ENCODE data around the gene M1AP. TPM values are rescaled to one million over a fixed set of nuclear protein-coding genes. Genes with fewer than 3 reads are reported as not detected.
"Not testable (repeated sequence)": the region's sequence is repeated elsewhere in the genome, so short reads cannot be mapped to it uniquely, and the experiment has no call there.

Gene M1AP
- total RNA-seq, 1 experiment from 2014 or later = 0.11 TPM

DNA sequence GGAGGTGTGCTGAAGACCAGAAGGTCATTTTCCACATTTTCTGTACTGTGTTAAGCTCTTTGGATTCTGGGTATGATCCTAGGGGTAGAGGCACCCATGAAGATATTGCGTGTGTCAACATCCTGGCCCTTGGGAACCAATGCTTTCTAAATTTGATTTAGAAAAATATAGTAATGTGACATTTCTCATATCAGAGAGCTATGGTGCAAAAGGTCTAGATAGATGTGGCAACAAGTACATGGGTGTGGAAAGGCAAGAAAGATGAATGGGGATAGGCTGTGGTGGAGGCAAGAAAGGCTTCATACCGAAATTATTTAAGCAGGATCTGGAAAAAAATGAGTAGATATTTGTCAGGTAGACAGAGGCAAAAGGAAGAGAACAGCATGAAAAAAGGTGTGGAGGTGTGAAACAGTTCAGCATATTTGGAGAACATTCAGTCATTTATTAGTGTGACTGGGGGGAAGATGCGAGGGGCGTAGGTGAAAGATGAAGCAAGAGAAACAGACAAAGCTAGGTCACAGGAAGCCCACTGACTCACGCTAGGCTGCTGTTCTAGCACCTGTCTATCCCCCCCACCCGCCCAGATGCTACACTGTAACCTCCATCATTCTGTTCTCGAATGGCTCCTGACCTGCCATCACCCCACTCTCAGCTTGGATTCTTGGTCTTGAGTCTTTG, 81.9 kb downstream of the M1AP start:
- no peak overlapping the region for H3K4me2 ChIP-seq (ENCODE audit: low read depth, low read length, poor library complexity, severe bottlenecking)
- no peak overlapping the region for H2AFZ ChIP-seq (ENCODE audit: low read length)
- H3K4me3 ChIP-seq (ENCODE audit: low read length) = no peak overlapping the region
- no peak overlapping the region for H3K27ac ChIP-seq (ENCODE audit: low read length)
- H4K20me1 ChIP-seq (ENCODE audit: insufficient read depth, low read depth, low read length) = no peaks in the 10 kb centered on the region
- no peaks in the 10 kb centered on the region for H3K36me3 ChIP-seq (ENCODE audit: insufficient read depth, low read length)
- H3K79me2 ChIP-seq (ENCODE audit: low read length) = no peaks in the 10 kb centered on the region
- DNase-seq = no peak
- peaks cover 5% of the 10 kb centered on the region for H3K4me1 ChIP-seq (ENCODE audit: low read length)
- no peaks in the 10 kb centered on the region for H3K9me2 ChIP-seq (replicated peaks; ENCODE audit: insufficient read depth, low read length)
- H3K9ac ChIP-seq (ENCODE audit: low read length) = no peak overlapping the region
- H3K9me3 ChIP-seq (ENCODE audit: low read length) = no peaks in the 10 kb centered on the region
- no peaks in the 10 kb centered on the region for H3K27me3 ChIP-seq (ENCODE audit: low read length)

DNA sequence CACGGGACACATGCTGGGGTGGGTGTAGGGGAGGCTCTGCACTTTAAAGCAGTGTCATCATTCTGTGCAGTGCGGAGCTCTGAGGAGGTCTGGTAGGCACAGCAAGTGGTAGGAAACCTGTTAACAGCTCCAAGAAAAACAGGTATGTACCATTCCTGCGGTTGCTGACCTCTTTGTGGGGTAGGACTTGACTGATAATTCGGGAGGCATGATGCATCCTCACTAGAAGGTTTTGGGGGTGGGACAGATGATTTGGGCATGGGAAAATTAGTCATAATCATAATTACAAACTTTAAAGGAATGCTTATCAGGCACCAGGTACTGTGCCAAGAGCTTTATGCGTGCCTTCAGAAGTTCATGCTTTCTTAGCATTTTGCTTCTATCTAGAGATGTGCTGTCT, 83.9 kb downstream of the M1AP start:
- H3K79me2 ChIP-seq (ENCODE audit: low read length) = no peaks in the 10 kb centered on the region
- no peak for DNase-seq
- no peaks in the 10 kb centered on the region for H3K9me3 ChIP-seq (ENCODE audit: low read length)
- H3K27me3 ChIP-seq (ENCODE audit: low read length) = no peaks in the 10 kb centered on the region
- H4K20me1 ChIP-seq (ENCODE audit: insufficient read depth, low read depth, low read length) = no peaks in the 10 kb centered on the region
- no peaks in the 10 kb centered on the region for H3K4me1 ChIP-seq (ENCODE audit: low read length)
- no peaks in the 10 kb centered on the region for H3K9me2 ChIP-seq (replicated peaks; ENCODE audit: insufficient read depth, low read length)
- H3K4me2 ChIP-seq (ENCODE audit: low read depth, low read length, poor library complexity, severe bottlenecking) = no peak overlapping the region
- no peak overlapping the region for H3K27ac ChIP-seq (ENCODE audit: low read length)
- H3K36me3 ChIP-seq (ENCODE audit: insufficient read depth, low read length) = no peaks in the 10 kb centered on the region
- no peak overlapping the region for H3K4me3 ChIP-seq (ENCODE audit: low read length)
- no peak overlapping the region for H2AFZ ChIP-seq (ENCODE audit: low read length)
- no peak overlapping the region for H3K9ac ChIP-seq (ENCODE audit: low read length)

DNA sequence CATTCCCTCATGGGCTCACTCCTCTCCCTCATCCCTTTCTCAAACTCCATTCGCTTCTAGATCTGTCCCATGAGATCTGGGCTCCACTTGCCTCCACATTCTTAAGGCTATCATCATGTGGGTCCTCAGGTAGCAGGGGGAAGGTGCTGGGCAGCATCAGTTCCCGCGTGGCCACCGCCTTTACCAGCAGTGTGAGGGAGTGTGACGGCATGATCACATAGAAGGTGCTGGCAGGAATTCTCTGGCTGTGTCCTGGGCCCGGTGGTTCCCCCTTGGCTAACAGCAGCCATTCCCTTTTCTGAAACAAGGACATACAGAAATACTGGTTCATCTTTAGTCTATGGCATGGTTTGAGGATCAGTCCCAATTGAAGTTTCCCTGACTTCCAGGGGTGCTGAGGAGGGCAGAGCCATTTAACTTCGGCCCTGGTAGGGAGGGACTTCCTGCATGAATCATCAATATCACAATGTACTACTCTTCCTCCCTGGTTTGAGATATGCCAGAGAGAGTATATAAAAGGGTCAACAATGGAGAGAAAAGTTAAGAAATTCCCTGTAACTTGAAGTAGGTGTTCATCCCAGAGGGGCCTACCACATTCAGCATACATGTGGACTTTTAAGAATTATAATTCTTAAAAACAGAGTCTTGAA, 85.9 kb downstream of the M1AP start:
- Histone ChIP-seq H3K4me2 (ENCODE audit: low read depth, low read length, poor library complexity, severe bottlenecking) (no peak overlapping the region), H3K27me3 (ENCODE audit: low read length) (no peaks in the 10 kb centered on the region), H2AFZ (ENCODE audit: low read length) (no peak overlapping the region), H3K4me3 (ENCODE audit: low read length) (no peak overlapping the region), H3K36me3 (ENCODE audit: insufficient read depth, low read length) (no peaks in the 10 kb centered on the region), H3K9me3 (ENCODE audit: low read length) (no peaks in the 10 kb centered on the region), H3K79me2 (ENCODE audit: low read length) (no peaks in the 10 kb centered on the region), H3K9me2 (replicated peaks; ENCODE audit: insufficient read depth, low read length) (no peaks in the 10 kb centered on the region), H4K20me1 (ENCODE audit: insufficient read depth, low read depth, low read length) (no peaks in the 10 kb centered on the region), H3K9ac (ENCODE audit: low read length) (no peak overlapping the region), H3K4me1 (ENCODE audit: low read length) (no peaks in the 10 kb centered on the region), H3K27ac (ENCODE audit: low read length) (no peak overlapping the region)
- DNase-seq = no peak

DNA sequence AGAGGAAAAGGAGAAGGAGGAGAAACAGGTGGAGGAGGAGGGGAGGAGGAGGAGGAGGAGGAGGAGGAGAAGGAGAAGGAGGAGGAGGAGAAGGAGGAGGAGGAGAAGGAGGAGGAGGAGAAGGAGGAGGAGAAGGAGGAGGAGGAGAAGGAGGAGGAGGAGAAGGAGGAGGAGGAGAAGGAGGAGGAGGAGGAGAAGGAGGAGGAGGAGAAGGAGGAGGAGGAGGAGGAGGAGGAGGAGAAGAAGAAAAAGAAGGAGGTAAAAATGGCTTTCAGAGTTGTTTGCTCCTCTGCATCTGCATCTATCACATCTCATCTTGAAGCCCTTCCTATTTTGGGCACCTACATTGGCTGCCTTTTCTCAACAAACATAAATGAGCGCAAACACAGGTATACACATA, 87.1 kb downstream of the M1AP start:
- H3K36me3 ChIP-seq (ENCODE audit: insufficient read depth, low read length); H3K9me2 ChIP-seq (replicated peaks; ENCODE audit: insufficient read depth, low read length); H3K27ac ChIP-seq (ENCODE audit: low read length); H3K27me3 ChIP-seq (ENCODE audit: low read length); H3K79me2 ChIP-seq (ENCODE audit: low read length); H3K9ac ChIP-seq (ENCODE audit: low read length); H4K20me1 ChIP-seq (ENCODE audit: insufficient read depth, low read depth, low read length); H2AFZ ChIP-seq (ENCODE audit: low read length); H3K9me3 ChIP-seq (ENCODE audit: low read length); H3K4me3 ChIP-seq (ENCODE audit: low read length); H3K4me2 ChIP-seq (ENCODE audit: low read depth, low read length, poor library complexity, severe bottlenecking); DNase-seq; H3K4me1 ChIP-seq (ENCODE audit: low read length): not testable (repeated sequence)

DNA sequence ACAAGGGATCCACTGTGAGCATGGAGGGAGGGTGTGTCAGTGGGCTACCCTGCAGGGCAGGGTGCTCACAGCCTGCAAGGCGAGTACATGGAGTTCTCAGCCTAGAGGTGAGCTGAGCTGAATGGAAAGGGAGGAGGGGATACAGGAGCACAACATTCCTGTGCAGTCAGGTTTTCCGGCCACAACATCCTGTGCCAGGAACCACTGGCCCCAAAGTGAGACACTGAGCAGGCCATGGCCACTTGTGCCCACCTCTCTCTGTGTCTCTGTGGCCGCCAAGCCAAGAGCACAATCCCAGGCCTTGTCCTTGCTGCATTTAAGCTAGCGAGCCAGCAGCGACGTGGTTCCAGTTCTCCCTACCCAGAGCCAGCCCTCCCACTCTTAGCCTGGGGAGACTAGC, 87.5 kb downstream of the M1AP start:
- 0 out of 2 replicates have a peak, but pooled peaks cover 4% of the 10 kb centered on the region for H3K36me3 ChIP-seq (ENCODE audit: insufficient read depth, low read length)
- H3K9me3 ChIP-seq (ENCODE audit: low read length) = no peaks in the 10 kb centered on the region
- no peak overlapping the region for H3K4me2 ChIP-seq (ENCODE audit: low read depth, low read length, poor library complexity, severe bottlenecking)
- H3K27me3 ChIP-seq (ENCODE audit: low read length) = no peaks in the 10 kb centered on the region
- no peaks in the 10 kb centered on the region for H3K9me2 ChIP-seq (replicated peaks; ENCODE audit: insufficient read depth, low read length)
- no peak overlapping the region for H3K4me3 ChIP-seq (ENCODE audit: low read length)
- no peak overlapping the region for H3K9ac ChIP-seq (ENCODE audit: low read length)
- no peak for DNase-seq
- H3K4me1 ChIP-seq (ENCODE audit: low read length) = peaks cover 1% of the 10 kb centered on the region
- H3K27ac ChIP-seq (ENCODE audit: low read length) = no peak overlapping the region
- H2AFZ ChIP-seq (ENCODE audit: low read length) = no peak overlapping the region
- no peaks in the 10 kb centered on the region for H3K79me2 ChIP-seq (ENCODE audit: low read length)
- peaks cover 9% of the 10 kb centered on the region; the same call in 1 of the 2 replicates for H4K20me1 ChIP-seq (ENCODE audit: insufficient read depth, low read depth, low read length)

DNA sequence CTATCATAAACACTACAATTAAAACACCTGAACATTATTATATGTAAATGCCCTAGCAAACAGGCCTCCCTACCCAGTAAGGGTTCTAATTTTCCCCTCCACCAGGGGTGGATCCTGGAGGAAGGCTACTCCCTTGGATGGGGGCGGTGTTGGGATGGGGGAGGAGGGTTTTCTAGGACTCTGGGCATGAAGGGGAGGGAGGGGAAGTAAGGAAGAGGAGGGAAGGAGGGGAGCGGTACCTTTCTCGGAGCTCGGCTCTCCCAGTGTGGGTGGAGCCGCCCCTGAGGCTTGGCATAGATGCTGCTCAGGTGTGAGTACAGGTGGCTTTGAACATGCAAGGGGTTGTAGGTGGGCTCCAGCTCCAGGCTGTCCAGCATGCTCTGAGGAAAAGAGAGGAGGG, 88.2 kb downstream of the M1AP start:
- Histone ChIP-seq H3K9ac (ENCODE audit: low read length) (no peak overlapping the region), H3K9me2 (replicated peaks; ENCODE audit: insufficient read depth, low read length) (no peaks in the 10 kb centered on the region), H3K79me2 (ENCODE audit: low read length) (no peaks in the 10 kb centered on the region), H3K4me2 (ENCODE audit: low read depth, low read length, poor library complexity, severe bottlenecking) (no peak overlapping the region), H3K27me3 (ENCODE audit: low read length) (no peaks in the 10 kb centered on the region), H4K20me1 (ENCODE audit: insufficient read depth, low read depth, low read length) (peaks cover 14% of the 10 kb centered on the region; the same call in 1 of the 2 replicates), H3K36me3 (ENCODE audit: insufficient read depth, low read length) (0 out of 2 replicates have a peak, but pooled peaks cover 4% of the 10 kb centered on the region), H3K4me3 (ENCODE audit: low read length) (no peak overlapping the region), H3K4me1 (ENCODE audit: low read length) (peaks cover 7% of the 10 kb centered on the region), H2AFZ (ENCODE audit: low read length) (no peak overlapping the region), H3K27ac (ENCODE audit: low read length) (no peak overlapping the region), H3K9me3 (ENCODE audit: low read length) (no peaks in the 10 kb centered on the region)
- no peak for DNase-seq

DNA sequence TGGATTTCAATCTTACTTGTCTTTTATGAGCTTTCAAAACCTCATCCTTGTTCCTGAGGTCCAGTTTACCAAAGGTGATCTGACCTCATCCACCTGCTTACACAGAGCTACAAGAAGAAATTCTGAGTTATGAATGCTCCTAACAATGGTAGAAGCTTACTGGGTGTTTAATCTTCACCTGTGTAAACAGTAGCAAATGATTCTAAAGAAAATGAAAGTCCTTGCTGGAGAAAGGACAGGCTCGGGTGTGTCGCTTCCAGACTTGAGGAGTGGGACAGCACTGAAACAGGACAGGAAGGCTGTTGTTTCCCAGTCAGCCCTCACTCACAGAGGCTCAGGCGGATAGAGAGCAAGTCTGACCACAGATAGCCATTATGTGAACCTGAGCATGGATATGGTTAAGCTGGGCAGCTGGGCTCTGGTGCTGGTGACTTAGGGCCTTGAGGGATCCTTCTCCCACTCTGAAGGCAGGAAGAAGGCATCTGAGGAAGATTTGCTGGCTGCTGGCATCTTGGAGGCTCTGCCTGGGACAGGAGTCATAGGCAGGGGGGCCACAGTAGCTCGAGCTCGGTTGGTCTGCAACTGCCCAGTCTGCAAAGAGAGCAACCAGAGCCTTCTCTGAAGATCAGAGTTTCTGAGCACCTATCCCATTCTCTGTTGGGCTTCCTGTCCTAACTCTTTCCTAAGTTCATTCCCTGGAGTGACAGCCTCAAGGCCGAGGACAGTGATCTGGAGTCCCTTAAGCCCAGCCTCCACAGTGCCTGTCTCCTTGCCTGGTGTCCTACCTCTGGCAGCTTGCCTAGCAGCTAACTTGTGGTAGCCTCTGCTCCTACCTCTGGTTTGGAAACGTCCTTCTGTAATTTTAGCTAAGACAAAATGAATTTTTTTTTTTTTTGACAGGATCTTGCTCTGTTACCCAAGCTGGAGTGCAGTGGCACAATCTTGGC, 89.6 kb downstream of the M1AP start:
- H3K9me3 ChIP-seq (ENCODE audit: low read length) = no peaks in the 10 kb centered on the region
- 0 out of 2 replicates have a peak, but pooled peaks cover 4% of the 10 kb centered on the region for H3K36me3 ChIP-seq (ENCODE audit: insufficient read depth, low read length)
- no peak overlapping the region for H3K4me2 ChIP-seq (ENCODE audit: low read depth, low read length, poor library complexity, severe bottlenecking)
- peaks cover 13% of the 10 kb centered on the region for H3K4me1 ChIP-seq (ENCODE audit: low read length)
- no peak for DNase-seq
- H3K9me2 ChIP-seq (replicated peaks; ENCODE audit: insufficient read depth, low read length) = no peaks in the 10 kb centered on the region
- no peak overlapping the region for H3K9ac ChIP-seq (ENCODE audit: low read length)
- H3K4me3 ChIP-seq (ENCODE audit: low read length) = no peak overlapping the region
- no peak overlapping the region for H3K27ac ChIP-seq (ENCODE audit: low read length)
- H3K27me3 ChIP-seq (ENCODE audit: low read length) = no peaks in the 10 kb centered on the region
- no peak overlapping the region for H2AFZ ChIP-seq (ENCODE audit: low read length)
- peaks cover 14% of the 10 kb centered on the region; the same call in 1 of the 2 replicates for H4K20me1 ChIP-seq (ENCODE audit: insufficient read depth, low read depth, low read length)
- H3K79me2 ChIP-seq (ENCODE audit: low read length) = no peaks in the 10 kb centered on the region

DNA sequence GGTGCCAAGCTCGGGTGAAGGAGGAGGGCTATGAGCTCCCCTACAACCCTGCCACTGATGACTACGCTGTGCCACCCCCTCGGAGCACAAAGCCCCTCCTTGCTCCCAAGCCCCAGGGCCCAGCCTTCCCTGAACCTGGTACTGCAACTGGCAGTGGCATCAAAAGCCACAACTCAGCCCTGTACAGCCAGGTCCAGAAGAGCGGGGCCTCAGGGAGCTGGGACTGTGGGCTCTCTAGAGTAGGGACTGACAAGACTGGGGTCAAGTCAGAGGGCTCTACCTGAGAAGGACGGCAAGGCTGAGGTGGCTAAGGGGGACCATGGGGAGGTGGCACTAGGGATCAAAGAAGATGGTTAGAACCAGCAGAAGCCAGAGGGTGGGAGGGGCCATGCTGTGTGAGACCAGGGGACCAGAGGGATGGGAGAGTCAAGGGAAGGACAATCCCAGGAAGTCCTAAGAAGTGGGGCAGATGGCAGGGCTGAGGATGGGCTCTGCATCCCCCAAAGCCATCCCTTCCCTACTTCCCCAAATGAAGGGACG, 91.2 kb downstream of the M1AP start:
- H3K79me2 ChIP-seq (ENCODE audit: low read length) = no peaks in the 10 kb centered on the region
- H3K27ac ChIP-seq (ENCODE audit: low read length) = no peak overlapping the region
- no peaks in the 10 kb centered on the region for H3K9me3 ChIP-seq (ENCODE audit: low read length)
- no peak overlapping the region for H3K9ac ChIP-seq (ENCODE audit: low read length)
- H3K4me2 ChIP-seq (ENCODE audit: low read depth, low read length, poor library complexity, severe bottlenecking) = no peak overlapping the region
- no peak overlapping the region for H3K4me3 ChIP-seq (ENCODE audit: low read length)
- H4K20me1 ChIP-seq (ENCODE audit: insufficient read depth, low read depth, low read length) = peaks cover 14% of the 10 kb centered on the region; the same call in 1 of the 2 replicates
- H3K36me3 ChIP-seq (ENCODE audit: insufficient read depth, low read length) = 0 out of 2 replicates have a peak, but pooled peaks cover 4% of the 10 kb centered on the region
- peaks cover 13% of the 10 kb centered on the region for H3K4me1 ChIP-seq (ENCODE audit: low read length)
- no peak for DNase-seq
- no peak overlapping the region for H2AFZ ChIP-seq (ENCODE audit: low read length)
- no peaks in the 10 kb centered on the region for H3K27me3 ChIP-seq (ENCODE audit: low read length)
- H3K9me2 ChIP-seq (replicated peaks; ENCODE audit: insufficient read depth, low read length) = no peaks in the 10 kb centered on the region
